Mesothelial cell of epicardium (in vitro differentiated cells): ENCODE data around the gene TPI1. TPM values are rescaled to one million over a fixed set of nuclear protein-coding genes. Genes with fewer than 3 reads are reported as not detected.
"Not testable (repeated sequence)": the region's sequence is repeated elsewhere in the genome, so short reads cannot be mapped to it uniquely, and the experiment has no call there.

Experiments used
- DNase-seq, 2 experiments: peaks; one replicate each; pipeline ENCODE4 v3.0.0; 2021; ENCODE audit warnings: low spot score in 2 of 2; ENCODE audit not compliant: unreplicated experiment in 2 of 2
- H3K27ac Mint-ChIP-seq: 2 replicates; pipeline ENCODE4 v1.8.0; 2021; ENCODE audit warnings: mixed read lengths
- H3K27me3 Mint-ChIP-seq: 2 replicates; pipeline ENCODE4 v1.8.0; 2021; ENCODE audit warnings: low read depth, mixed read lengths
- H3K36me3 Mint-ChIP-seq: 2 replicates; pipeline ENCODE4 v1.8.0; 2021; ENCODE audit warnings: mixed read lengths
- H3K4me1 Mint-ChIP-seq: 2 replicates; pipeline ENCODE4 v1.8.0; 2021; ENCODE audit warnings: mixed read lengths
- H3K4me3 Mint-ChIP-seq: 2 replicates; pipeline ENCODE4 v1.8.0; 2021; ENCODE audit warnings: mild to moderate bottlenecking, moderate library complexity, mixed read lengths
- H3K9me3 Mint-ChIP-seq: 2 replicates; pipeline ENCODE4 v1.8.0; 2021; ENCODE audit warnings: mixed read lengths
- total RNA-seq: library from RNA; stranded (reverse); gene quantifications from 3 replicates; pipeline ENCODE4 v1.2.1, GENCODE V29; 2021
- TF ChIP-seq, protein P1 (sequence below): fragments of 200-600 bp; sonication (generic); IDR thresholded peaks from one replicate; pipeline ENCODE4 v1.5.0; 2021; ENCODE audit warnings: antibody characterized with exemption; ENCODE audit not compliant: unreplicated experiment

TPI1 gene
- total RNA-seq, 1 donor from 2014 or later: 473 TPM

DNA sequence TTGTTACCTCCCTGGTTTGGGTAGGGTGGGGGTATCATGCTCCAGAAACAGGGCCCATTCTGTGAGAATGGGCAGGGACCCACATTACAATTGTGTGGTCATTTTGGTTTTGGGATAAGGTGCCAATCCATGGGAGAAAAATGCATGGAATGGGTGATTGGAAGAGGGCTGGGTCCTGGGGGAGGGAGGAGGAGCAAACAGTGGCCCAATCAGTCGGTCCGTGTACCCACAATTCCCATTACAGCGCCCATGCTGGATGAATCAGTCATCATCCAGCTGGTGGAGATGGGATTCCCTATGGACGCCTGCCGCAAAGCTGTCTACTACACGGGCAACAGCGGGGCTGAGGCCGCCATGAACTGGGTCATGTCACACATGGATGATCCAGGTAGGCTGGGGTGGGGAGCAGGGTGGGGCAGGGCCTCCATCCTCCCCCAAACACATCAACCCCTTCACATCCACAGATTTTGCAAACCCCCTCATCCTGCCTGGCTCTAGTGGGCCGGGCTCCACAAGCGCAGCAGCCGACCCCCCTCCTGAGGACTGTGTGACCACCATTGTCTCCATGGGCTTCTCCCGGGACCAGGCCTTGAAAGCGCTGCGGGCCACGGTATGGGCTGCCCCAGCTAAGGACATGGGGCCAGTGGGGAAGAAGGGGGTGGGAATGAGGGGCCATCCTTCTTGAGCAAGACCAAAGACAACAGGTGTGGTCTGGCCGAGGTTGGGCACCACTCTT, 3.6 kb upstream of the TPI1 start:
- H3K27ac Mint-ChIP-seq: no peak overlapping the region
- no peaks in the 10 kb centered on the region for H3K9me3 Mint-ChIP-seq
- H3K36me3 Mint-ChIP-seq: peaks cover 36% of the 10 kb centered on the region
- H3K27me3 Mint-ChIP-seq: no peaks in the 10 kb centered on the region
- H3K4me3 Mint-ChIP-seq: no peak overlapping the region
- TF ChIP-seq, protein P1, sequence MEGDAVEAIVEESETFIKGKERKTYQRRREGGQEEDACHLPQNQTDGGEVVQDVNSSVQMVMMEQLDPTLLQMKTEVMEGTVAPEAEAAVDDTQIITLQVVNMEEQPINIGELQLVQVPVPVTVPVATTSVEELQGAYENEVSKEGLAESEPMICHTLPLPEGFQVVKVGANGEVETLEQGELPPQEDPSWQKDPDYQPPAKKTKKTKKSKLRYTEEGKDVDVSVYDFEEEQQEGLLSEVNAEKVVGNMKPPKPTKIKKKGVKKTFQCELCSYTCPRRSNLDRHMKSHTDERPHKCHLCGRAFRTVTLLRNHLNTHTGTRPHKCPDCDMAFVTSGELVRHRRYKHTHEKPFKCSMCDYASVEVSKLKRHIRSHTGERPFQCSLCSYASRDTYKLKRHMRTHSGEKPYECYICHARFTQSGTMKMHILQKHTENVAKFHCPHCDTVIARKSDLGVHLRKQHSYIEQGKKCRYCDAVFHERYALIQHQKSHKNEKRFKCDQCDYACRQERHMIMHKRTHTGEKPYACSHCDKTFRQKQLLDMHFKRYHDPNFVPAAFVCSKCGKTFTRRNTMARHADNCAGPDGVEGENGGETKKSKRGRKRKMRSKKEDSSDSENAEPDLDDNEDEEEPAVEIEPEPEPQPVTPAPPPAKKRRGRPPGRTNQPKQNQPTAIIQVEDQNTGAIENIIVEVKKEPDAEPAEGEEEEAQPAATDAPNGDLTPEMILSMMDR: no peak
- H3K4me1 Mint-ChIP-seq: peaks cover 10% of the 10 kb centered on the region
- no peak for DNase-seq

DNA sequence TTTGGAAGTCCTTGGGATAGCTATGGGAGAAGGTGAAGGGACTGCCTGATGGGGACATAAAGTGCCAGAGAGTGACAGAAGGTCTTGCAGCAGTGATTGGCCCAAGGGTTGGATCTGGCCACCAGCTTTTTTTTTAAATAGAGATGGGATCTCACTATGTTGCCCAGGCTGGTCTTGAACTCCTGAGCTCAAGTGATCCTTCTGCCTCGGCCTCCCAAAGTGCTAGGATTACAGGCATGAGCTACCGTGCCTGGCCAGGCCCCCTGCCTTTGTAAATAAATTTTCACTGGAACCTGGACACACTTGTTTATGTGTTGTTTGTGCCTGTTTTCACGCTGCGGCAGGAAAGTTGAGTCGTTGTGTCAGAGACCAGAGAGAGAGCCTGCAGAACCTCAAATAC, 2.0 kb upstream of the TPI1 start:
- not testable (repeated sequence) for H3K27me3 Mint-ChIP-seq, H3K27ac Mint-ChIP-seq, H3K9me3 Mint-ChIP-seq, DNase-seq
- Mint-ChIP-seq H3K4me3 (peak overlapping the region; percentile 13), H3K4me1 (peaks cover 20% of the 10 kb centered on the region), H3K36me3 (peaks cover 39% of the 10 kb centered on the region)

DNA sequence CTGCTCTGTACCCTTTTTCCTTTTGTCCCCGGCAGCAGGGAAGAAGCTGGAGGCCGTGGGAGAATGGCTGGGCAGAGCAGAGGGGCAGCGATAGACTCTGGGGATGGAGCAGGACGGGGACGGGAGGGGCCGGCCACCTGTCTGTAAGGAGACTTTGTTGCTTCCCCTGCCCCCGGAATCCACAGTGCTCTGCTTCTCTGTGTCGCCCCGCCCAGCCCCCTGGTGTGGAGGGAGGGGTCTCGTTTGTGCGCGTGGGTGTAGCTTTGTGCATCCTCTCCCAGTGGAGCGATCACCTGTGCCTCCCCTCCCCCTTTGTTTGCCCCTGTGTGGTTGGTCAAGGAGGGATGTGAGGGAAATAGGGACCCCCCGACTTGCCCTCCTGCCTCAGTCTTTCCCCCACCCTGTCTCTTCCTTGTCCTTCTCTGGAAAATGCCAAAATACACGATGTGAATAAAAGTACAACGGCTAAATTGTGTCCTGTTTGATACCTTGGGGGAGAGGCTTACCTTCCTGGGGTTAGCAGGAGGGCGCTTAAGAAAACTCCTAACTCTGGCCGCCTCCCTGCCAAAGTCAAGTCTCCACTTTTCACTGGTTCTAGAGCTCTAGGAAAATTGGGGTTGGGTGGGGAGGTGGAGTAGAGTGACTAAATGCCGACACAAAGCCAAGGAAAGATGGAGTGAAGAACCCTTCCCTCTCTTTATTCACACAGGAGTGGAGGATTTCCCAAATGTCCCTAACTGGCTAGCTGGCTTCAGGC, 990 bp upstream of the TPI1 start:
- DNase-seq: no peak
- Mint-ChIP-seq H3K36me3 (peaks cover 35% of the 10 kb centered on the region), H3K4me3 (peak overlapping the region; percentile 92), H3K9me3 (no peaks in the 10 kb centered on the region), H3K27me3 (no peaks in the 10 kb centered on the region), H3K27ac (no peak overlapping the region), H3K4me1 (peaks cover 24% of the 10 kb centered on the region)
- TF ChIP-seq, protein P1: no peak

DNA sequence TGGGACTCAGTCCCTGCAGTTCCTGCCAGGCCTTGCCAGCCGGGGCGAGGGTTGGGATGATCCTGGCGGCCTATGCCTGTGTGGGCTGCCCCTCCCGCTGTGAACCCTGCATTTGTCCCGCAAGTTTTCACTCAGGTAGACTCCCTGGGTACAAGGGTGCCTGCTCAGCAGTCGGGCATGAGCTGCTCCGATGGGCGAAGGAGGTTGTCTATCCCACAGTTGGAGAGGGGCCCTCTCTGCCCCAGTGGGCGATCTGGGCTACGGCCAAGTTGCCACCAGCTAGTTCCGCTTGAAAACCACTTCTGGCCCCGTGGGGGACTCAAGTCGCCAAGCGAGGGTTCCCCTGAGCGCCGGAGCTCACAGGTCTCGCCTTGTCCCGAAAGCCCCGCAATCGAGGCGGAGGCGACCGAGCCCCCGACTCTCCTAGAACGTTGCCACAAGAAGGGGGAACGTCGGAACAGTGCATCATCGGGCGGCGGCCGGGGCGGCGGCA, 365 bp upstream of the TPI1 start:
- peaks cover 29% of the 10 kb centered on the region for H3K4me1 Mint-ChIP-seq

DNA sequence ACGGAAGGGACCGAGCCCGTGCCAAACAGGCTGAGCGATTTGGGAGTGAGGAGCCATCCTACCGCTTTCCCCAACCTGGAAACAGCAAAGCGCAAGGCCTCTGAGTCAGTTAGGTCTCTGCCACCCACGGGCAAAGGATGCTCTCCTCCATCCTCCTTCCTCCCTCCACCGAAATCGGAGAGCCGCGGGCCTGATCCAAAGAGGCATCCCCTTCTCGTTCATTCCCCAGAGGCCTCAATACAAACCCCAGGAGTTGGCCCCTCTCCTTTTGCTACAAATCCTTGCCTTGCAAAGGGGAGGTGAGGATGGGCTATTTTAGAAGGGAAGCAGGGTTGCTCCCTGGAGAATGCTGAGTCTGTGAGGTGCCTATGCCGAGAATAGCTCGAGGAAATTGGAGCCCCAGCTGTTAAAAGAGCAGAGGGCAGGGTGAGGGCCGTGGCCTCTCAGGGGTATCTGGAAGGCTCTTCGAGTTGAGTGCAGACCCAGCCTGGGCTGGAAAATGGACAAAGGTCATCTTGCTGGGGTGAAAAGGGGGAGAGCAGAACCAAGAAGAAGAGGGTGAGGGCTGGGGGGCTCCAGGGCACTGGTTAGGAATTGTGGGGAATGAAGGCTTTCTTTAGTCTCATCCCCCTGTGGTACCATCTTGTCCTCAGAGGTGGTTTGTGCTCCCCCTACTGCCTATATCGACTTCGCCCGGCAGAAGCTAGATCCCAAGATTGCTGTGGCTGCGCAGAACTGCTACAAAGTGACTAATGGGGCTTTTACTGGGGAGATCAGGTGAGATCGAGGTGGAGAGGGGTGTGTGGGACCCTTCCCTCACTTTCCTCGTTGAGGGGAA, 1.1 kb downstream of the TPI1 start:
- Mint-ChIP-seq H3K4me3 (peak overlapping the region; percentile 93), H3K27me3 (no peaks in the 10 kb centered on the region), H3K9me3 (no peaks in the 10 kb centered on the region), H3K4me1 (peaks cover 34% of the 10 kb centered on the region), H3K36me3 (peaks cover 25% of the 10 kb centered on the region), H3K27ac (peak overlapping the region; percentile 83)
- no peak for DNase-seq
- TF ChIP-seq, protein P1: no peak

More for the DNA sequence above, 365 bp upstream of the TPI1 start:
- Mint-ChIP-seq H3K27me3 (no peaks in the 10 kb centered on the region), H3K9me3 (no peaks in the 10 kb centered on the region), H3K27ac (peak overlapping the region; percentile 25), H3K4me3 (peak overlapping the region; percentile 92), H3K36me3 (peaks cover 34% of the 10 kb centered on the region)
- DNase-seq: peak in 1 of 2 experiments; percentile 47
- TF ChIP-seq, protein P1: no peak
